ENCODE results near the gene SLC30A2.

The SLC30A2 gene

DNA sequence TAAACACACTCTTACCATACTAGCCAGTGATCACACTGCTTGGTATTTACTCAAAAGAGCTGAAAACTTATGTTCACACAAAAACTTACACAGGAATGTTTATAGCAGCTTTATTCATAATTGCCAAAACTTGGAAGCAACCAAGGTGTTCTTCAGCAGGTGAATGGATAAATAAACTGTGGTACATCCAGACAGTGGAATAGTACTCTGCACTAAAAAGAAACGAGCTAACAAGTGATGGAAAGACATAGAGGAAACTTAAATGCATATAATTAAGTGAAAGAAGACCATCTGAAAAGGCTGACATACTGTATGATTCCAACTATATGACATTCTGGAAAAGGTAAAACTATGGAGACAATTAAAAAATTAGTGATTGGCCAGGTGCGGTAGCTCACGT, 45.0 kb upstream of the SLC30A2 start:
- TF ChIP-seq FOXP2 (optimal IDR thresholded peaks at IDR 0.05; ENCODE audit: borderline replicate concordance, extremely low read depth, extremely low read length, insufficient read depth), result no peak
- TF ChIP-seq TAF1 (IDR thresholded peaks at IDR 0.05; ENCODE audit: borderline replicate concordance, insufficient read depth, low read length), result no peak
- TF ChIP-seq SIN3A (IDR thresholded peaks at IDR 0.05; ENCODE audit: borderline replicate concordance, insufficient read depth, low read length), result no peak
- no peak for TF ChIP-seq REST (IDR thresholded peaks at IDR 0.05; ENCODE audit: insufficient read depth in 1 of 2, low read depth in 2 of 2, low read length in 2 of 2)
- TF ChIP-seq POLR2AphosphoS5 (IDR thresholded peaks at IDR 0.05; ENCODE audit: low read depth, low read length), result no peak

DNA sequence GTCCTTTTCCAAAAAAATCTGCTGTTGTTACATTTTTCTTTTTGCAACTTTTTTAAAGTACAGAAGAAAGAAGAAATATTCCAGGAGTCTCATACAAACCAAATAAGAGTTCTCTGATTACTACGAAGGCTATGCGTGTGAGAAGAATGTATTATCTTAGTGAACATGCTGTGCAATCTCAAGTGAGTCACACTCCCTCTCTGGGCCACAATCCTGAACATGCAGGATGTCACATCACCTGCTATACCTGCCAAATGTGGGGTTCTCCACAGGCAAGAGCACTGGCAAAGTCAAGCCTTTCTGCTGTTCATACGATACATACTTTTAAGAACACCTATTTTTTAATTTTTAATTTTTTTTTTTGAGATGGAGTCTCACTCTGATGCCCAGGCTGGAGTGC, 43.2 kb upstream of the SLC30A2 start:
- TF ChIP-seq SIN3A (IDR thresholded peaks at IDR 0.05; ENCODE audit: borderline replicate concordance, insufficient read depth, low read length) (no peak), TAF1 (IDR thresholded peaks at IDR 0.05; ENCODE audit: borderline replicate concordance, insufficient read depth, low read length) (no peak), POLR2AphosphoS5 (IDR thresholded peaks at IDR 0.05; ENCODE audit: low read depth, low read length) (no peak), FOXP2 (optimal IDR thresholded peaks at IDR 0.05; ENCODE audit: borderline replicate concordance, extremely low read depth, extremely low read length, insufficient read depth) (no peak), REST (IDR thresholded peaks at IDR 0.05; ENCODE audit: insufficient read depth in 1 of 2, low read depth in 2 of 2, low read length in 2 of 2) (no peak)

GRCh38 chr1:26084844-26085243, 38.9 kb upstream of the SLC30A2 start:
- TF ChIP-seq FOXP2 (optimal IDR thresholded peaks at IDR 0.05; ENCODE audit: borderline replicate concordance, extremely low read depth, extremely low read length, insufficient read depth) (no peak), POLR2AphosphoS5 (IDR thresholded peaks at IDR 0.05; ENCODE audit: low read depth, low read length) (no peak)

GRCh38 chr1:26084091-26084561, 38.2 kb upstream of the SLC30A2 start:
- no peak for TF ChIP-seq TAF1 (IDR thresholded peaks at IDR 0.05; ENCODE audit: borderline replicate concordance, insufficient read depth, low read length)
- TF ChIP-seq POLR2AphosphoS5 (IDR thresholded peaks at IDR 0.05; ENCODE audit: low read depth, low read length), result no peak
- no peak for TF ChIP-seq REST (IDR thresholded peaks at IDR 0.05; ENCODE audit: insufficient read depth in 1 of 2, low read depth in 2 of 2, low read length in 2 of 2)
- TF ChIP-seq SIN3A (IDR thresholded peaks at IDR 0.05; ENCODE audit: borderline replicate concordance, insufficient read depth, low read length), result no peak
- TF ChIP-seq FOXP2 (optimal IDR thresholded peaks at IDR 0.05; ENCODE audit: borderline replicate concordance, extremely low read depth, extremely low read length, insufficient read depth), result no peak

DNA sequence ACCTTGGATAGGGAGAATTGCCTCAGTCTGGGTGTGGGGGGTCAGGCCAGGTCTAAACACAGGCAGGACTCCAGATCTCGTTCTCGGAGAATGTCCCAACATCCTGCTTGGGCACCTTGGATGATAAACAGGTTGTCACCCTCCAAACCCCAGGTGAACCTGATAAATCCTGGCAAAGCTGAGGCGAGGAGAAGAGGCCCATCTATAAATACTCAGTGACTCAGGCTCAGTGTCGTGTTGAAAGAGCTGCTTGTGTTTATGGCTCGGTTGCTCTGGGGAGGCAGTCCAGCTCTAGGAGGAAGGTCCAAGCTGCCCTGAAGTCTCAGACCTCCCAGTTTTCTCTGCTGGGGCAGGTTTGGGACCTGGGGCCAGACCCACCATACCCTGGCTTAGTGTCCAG, 37.3 kb upstream of the SLC30A2 start:
- TF ChIP-seq POLR2AphosphoS5 (IDR thresholded peaks at IDR 0.05; ENCODE audit: low read depth, low read length) (no peak), SIN3A (IDR thresholded peaks at IDR 0.05; ENCODE audit: borderline replicate concordance, insufficient read depth, low read length) (no peak), TAF1 (IDR thresholded peaks at IDR 0.05; ENCODE audit: borderline replicate concordance, insufficient read depth, low read length) (no peak), REST (IDR thresholded peaks at IDR 0.05; ENCODE audit: insufficient read depth in 1 of 2, low read depth in 2 of 2, low read length in 2 of 2) (no peak), FOXP2 (optimal IDR thresholded peaks at IDR 0.05; ENCODE audit: borderline replicate concordance, extremely low read depth, extremely low read length, insufficient read depth) (no peak)

Measured in PFSK-1 (cell line).